HG03159 (cell line): Measurements from ENCODE around the gene GRIPAP1.

ENCODE experiments used
- ATAC-seq: cut with Tn5 transposase; IDR thresholded peaks from one replicate; pipeline ENCODE4 v1.9.1; 2021; ENCODE audit warnings: mild to moderate bottlenecking, moderate library complexity; ENCODE audit not compliant: unreplicated experiment

Gene GRIPAP1

DNA sequence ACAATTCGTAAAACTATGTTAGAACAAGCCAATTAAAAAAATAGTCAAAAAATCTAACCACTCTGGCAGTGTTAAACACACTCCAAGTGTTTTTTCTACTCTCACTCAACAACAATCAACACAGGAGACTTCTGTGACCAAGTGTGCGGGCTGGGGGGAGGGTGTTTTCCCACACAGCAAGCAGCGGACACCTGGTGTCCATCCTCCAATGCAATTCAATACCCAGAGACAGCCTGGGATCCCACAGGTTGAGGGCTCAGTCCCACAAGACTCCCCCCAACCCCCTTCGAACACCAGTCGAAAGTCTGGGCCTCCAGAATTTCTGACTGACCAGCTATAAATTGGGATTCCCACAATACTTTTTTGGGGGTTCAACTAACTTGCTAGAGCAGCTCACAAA, 74.9 kb downstream of the GRIPAP1 start:
- no peak for ATAC-seq

DNA sequence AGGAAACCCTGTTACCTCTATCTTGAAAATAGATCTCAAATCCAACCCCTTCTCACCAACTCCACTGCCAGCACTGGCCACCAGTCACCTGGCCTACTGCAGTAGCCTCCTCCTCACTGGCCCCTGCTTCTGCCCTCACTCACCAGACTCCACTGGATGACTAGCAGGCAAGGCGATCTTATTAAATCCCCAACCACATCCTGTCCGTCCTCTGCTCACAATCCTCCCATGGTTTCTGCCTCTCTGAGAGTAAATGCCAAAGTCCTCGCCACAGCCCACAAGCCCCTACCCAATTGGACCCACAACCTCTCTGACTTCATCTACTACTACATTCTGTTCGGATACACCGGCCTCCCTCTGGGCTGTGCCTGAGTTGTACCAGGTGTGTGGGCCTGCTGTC, 77.8 kb downstream of the GRIPAP1 start:
- no peak for ATAC-seq

DNA sequence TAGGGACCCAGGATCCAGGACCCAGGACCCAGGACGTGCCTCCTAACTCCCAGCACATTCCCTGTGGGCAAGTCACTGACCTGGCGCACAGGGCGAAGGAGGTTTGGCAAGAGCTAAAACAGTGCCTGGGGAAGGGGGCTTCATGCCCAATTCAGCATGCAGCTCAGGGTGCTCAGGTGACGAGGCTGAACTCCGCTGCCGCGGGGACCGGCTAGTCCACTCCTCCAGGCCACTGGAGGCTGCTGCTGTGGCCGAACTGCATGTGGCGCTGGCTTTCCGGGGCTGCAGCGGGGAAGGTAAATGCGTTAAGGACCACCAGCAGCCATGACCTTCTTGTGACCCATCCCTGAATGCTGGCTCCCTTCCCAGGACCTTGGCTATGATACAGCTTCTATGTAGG, 78.3 kb downstream of the GRIPAP1 start:
- ATAC-seq, result no peak
